HEK293 (cell line): ENCODE data around the gene KCNK15.

Source experiments
- CTCF ChIA-PET: fragments of 350-600 bp; formaldehyde crosslinking; extraction: SDS; loops from one replicate; lab custom pipeline; 2021; ENCODE audit warnings: antibody characterized with exemption; lab: Yijun Ruan, JAX
- POLR2A ChIA-PET: fragments of 300-600 bp; formaldehyde crosslinking; extraction: SDS; loops from one replicate; lab custom pipeline; 2020; ENCODE audit warnings: antibody characterized with exemption, inconsistent platforms; lab: Yijun Ruan, JAX
- H3K27ac ChIP-seq: fragments of 200-500 bp; sonication (Bioruptor generic); 2 replicates; pipeline ENCODE4 v1.5.1; 2014; ENCODE audit warnings: low read depth, low read length, control low read depth, inconsistent platforms; ENCODE audit errors: extremely low read depth
- H3K36me3 ChIP-seq, 2 experiments: fragments of 200-500 bp in 1 of 2; sonication (Bioruptor generic) in 1 of 2; 1 replicate in 1 of 2; 2 replicates in 1 of 2; pipeline ENCODE4 v1.5.1; 2014 to 2017; ENCODE audit warnings: inconsistent platforms in 2 of 2, low read length in 2 of 2; ENCODE audit not compliant: control insufficient read depth in 2 of 2, insufficient read depth in 1 of 2
- H3K4me1 ChIP-seq: fragments of 200-500 bp; sonication (Bioruptor generic); 2 replicates; pipeline ENCODE4 v1.5.1; 2014; ENCODE audit warnings: mild to moderate bottlenecking, low read length, inconsistent platforms; ENCODE audit not compliant: control insufficient read depth, insufficient read depth
- H3K4me3 ChIP-seq: 2 replicates; pipeline ENCODE4 v1.5.1; 2011; ENCODE audit warnings: low read depth, mild to moderate bottlenecking, control low read depth, low read length, moderate library complexity
- H3K9me3 ChIP-seq: fragments of 200-500 bp; sonication (Bioruptor generic); 2 replicates; pipeline ENCODE4 v1.5.1; 2014; ENCODE audit warnings: low read depth, low read length, inconsistent platforms; ENCODE audit not compliant: control insufficient read depth, insufficient read depth
- SP2 ChIP-seq: fragments of 450-650 bp; formaldehyde crosslinking; IDR thresholded peaks from 2 replicates; pipeline ENCODE4 v1.5.1; 2016; ENCODE audit warnings: missing biosample characterization, missing genetic modification characterization
- ZBTB17 ChIP-seq: fragments of 450-650 bp; formaldehyde crosslinking; IDR thresholded peaks from 2 replicates; pipeline ENCODE4 v1.5.1; 2016; ENCODE audit warnings: missing biosample characterization, missing genetic modification characterization
- ZNF394 ChIP-seq: fragments of 450-650 bp; formaldehyde crosslinking; IDR thresholded peaks from 2 replicates; pipeline ENCODE4 v1.5.1; 2016; ENCODE audit warnings: missing biosample characterization, missing genetic modification characterization, mild to moderate bottlenecking, moderate library complexity, borderline replicate concordance
- ZNF433 ChIP-seq: fragments of 450-650 bp; formaldehyde crosslinking; IDR thresholded peaks from 2 replicates; pipeline ENCODE4 v1.5.1; 2016; ENCODE audit warnings: missing biosample characterization, missing genetic modification characterization, low read depth
- ZNF660 ChIP-seq: fragments of 450-650 bp; IDR thresholded peaks from 2 replicates; pipeline ENCODE4 v1.5.1; 2018; ENCODE audit warnings: missing biosample characterization, mild to moderate bottlenecking, missing genetic modification characterization
- ZNF76 ChIP-seq: fragments of 450-650 bp; formaldehyde crosslinking; IDR thresholded peaks from 2 replicates; pipeline ENCODE4; 2016; ENCODE audit warnings: low read depth, missing biosample characterization, missing genetic modification characterization, borderline replicate concordance
- TF ChIP-seq, protein P1 (sequence below): fragments of 450-650 bp; formaldehyde crosslinking; IDR thresholded peaks from 2 replicates; pipeline ENCODE4 v1.5.1; 2016; ENCODE audit warnings: missing biosample characterization, missing genetic modification characterization
- TF ChIP-seq, protein P2 (sequence below): fragments of 450-650 bp; formaldehyde crosslinking; conservative IDR thresholded peaks from 2 replicates; pipeline ENCODE4 v1.5.1; 2016; ENCODE audit warnings: low read depth, missing biosample characterization, missing genetic modification characterization
- TF ChIP-seq, protein P3 (sequence below): fragments of 450-650 bp; formaldehyde crosslinking; IDR thresholded peaks from 2 replicates; pipeline ENCODE4 v1.5.1; 2017; ENCODE audit warnings: missing biosample characterization, missing genetic modification characterization
- TF ChIP-seq, protein P4 (sequence below): fragments of 450-650 bp; IDR thresholded peaks from 2 replicates; pipeline ENCODE4 v1.5.1; 2018; ENCODE audit warnings: missing biosample characterization, missing genetic modification characterization
- TF ChIP-seq, protein P5 (sequence below): fragments of 450-650 bp; formaldehyde crosslinking; IDR thresholded peaks from 2 replicates; pipeline ENCODE4 v1.5.1; 2016; ENCODE audit warnings: missing biosample characterization, missing genetic modification characterization

Gene KCNK15

GRCh38 chr20:44736170-44737021, 9.3 kb upstream of the KCNK15 start (continued):
- TF ChIP-seq ZNF433 (no peak), ZBTB17 (tag by site-specific recombination) (peak; percentile 100), ZNF76 (tag by site-specific recombination) (0 out of 2 replicates have a peak, but pooled peaks have one; percentile 56), SP2 (peak; percentile 56)
- TF ChIP-seq, protein P1, sequence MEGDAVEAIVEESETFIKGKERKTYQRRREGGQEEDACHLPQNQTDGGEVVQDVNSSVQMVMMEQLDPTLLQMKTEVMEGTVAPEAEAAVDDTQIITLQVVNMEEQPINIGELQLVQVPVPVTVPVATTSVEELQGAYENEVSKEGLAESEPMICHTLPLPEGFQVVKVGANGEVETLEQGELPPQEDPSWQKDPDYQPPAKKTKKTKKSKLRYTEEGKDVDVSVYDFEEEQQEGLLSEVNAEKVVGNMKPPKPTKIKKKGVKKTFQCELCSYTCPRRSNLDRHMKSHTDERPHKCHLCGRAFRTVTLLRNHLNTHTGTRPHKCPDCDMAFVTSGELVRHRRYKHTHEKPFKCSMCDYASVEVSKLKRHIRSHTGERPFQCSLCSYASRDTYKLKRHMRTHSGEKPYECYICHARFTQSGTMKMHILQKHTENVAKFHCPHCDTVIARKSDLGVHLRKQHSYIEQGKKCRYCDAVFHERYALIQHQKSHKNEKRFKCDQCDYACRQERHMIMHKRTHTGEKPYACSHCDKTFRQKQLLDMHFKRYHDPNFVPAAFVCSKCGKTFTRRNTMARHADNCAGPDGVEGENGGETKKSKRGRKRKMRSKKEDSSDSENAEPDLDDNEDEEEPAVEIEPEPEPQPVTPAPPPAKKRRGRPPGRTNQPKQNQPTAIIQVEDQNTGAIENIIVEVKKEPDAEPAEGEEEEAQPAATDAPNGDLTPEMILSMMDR (tag by site-specific recombination) = 0 out of 2 replicates have a peak, but pooled peaks have one; percentile 12
- TF ChIP-seq, protein P2, sequence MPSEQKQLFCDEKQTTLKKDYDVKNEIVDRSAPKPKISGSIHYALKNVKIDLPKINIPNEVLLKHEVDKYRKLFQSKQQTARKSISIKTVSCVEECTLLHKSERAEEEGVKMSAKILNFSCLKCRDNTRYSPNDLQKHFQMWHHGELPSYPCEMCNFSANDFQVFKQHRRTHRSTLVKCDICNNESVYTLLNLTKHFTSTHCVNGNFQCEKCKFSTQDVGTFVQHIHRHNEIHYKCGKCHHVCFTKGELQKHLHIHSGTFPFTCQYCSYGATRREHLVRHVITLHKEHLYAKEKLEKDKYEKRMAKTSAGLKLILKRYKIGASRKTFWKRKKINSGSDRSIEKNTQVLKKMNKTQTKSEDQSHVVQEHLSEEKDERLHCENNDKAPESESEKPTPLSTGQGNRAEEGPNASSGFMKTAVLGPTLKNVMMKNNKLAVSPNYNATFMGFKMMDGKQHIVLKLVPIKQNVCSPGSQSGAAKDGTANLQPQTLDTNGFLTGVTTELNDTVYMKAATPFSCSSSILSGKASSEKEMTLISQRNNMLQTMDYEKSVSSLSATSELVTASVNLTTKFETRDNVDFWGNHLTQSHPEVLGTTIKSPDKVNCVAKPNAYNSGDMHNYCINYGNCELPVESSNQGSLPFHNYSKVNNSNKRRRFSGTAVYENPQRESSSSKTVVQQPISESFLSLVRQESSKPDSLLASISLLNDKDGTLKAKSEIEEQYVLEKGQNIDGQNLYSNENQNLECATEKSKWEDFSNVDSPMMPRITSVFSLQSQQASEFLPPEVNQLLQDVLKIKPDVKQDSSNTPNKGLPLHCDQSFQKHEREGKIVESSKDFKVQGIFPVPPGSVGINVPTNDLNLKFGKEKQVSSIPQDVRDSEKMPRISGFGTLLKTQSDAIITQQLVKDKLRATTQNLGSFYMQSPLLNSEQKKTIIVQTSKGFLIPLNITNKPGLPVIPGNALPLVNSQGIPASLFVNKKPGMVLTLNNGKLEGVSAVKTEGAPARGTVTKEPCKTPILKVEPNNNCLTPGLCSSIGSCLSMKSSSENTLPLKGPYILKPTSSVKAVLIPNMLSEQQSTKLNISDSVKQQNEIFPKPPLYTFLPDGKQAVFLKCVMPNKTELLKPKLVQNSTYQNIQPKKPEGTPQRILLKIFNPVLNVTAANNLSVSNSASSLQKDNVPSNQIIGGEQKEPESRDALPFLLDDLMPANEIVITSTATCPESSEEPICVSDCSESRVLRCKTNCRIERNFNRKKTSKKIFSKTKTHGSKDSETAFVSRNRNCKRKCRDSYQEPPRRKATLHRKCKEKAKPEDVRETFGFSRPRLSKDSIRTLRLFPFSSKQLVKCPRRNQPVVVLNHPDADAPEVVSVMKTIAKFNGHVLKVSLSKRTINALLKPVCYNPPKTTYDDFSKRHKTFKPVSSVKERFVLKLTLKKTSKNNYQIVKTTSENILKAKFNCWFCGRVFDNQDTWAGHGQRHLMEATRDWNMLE (tag by site-specific recombination) = 0 out of 2 replicates have a peak, but pooled peaks have one; percentile 40
- TF ChIP-seq, protein P3, sequence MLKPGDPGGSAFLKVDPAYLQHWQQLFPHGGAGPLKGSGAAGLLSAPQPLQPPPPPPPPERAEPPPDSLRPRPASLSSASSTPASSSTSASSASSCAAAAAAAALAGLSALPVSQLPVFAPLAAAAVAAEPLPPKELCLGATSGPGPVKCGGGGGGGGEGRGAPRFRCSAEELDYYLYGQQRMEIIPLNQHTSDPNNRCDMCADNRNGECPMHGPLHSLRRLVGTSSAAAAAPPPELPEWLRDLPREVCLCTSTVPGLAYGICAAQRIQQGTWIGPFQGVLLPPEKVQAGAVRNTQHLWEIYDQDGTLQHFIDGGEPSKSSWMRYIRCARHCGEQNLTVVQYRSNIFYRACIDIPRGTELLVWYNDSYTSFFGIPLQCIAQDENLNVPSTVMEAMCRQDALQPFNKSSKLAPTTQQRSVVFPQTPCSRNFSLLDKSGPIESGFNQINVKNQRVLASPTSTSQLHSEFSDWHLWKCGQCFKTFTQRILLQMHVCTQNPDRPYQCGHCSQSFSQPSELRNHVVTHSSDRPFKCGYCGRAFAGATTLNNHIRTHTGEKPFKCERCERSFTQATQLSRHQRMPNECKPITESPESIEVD (tag by site-specific recombination) = no peak

DNA sequence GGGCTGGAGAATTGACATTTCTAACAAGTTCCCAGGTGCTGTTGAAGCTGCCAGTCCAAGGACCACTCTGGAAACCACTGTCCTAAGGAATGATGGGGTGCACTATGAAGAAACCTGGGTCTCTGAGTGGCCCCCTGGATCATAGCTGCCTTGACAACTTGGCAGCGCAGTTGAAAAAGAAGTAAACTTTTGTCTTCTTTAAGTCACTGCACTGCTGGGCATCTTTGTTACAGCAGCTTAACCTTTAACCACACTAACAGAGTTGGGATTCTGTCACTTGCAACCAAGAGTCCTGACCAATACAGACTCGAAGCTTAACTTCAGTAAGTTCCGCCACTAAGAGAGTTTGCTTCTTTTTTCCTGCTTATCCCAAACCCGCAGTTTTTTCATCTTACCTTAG, 8.5 kb upstream of the KCNK15 start:
- TF ChIP-seq, protein P4, sequence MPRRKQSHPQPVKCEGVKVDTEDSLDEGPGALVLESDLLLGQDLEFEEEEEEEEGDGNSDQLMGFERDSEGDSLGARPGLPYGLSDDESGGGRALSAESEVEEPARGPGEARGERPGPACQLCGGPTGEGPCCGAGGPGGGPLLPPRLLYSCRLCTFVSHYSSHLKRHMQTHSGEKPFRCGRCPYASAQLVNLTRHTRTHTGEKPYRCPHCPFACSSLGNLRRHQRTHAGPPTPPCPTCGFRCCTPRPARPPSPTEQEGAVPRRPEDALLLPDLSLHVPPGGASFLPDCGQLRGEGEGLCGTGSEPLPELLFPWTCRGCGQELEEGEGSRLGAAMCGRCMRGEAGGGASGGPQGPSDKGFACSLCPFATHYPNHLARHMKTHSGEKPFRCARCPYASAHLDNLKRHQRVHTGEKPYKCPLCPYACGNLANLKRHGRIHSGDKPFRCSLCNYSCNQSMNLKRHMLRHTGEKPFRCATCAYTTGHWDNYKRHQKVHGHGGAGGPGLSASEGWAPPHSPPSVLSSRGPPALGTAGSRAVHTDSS (tag by site-specific recombination) = no peak
- TF ChIP-seq ZNF660 (no peak), ZNF394 (tag by site-specific recombination) (no peak)
- TF ChIP-seq, protein P2 (tag by site-specific recombination) = no peak
- TF ChIP-seq, protein P5, sequence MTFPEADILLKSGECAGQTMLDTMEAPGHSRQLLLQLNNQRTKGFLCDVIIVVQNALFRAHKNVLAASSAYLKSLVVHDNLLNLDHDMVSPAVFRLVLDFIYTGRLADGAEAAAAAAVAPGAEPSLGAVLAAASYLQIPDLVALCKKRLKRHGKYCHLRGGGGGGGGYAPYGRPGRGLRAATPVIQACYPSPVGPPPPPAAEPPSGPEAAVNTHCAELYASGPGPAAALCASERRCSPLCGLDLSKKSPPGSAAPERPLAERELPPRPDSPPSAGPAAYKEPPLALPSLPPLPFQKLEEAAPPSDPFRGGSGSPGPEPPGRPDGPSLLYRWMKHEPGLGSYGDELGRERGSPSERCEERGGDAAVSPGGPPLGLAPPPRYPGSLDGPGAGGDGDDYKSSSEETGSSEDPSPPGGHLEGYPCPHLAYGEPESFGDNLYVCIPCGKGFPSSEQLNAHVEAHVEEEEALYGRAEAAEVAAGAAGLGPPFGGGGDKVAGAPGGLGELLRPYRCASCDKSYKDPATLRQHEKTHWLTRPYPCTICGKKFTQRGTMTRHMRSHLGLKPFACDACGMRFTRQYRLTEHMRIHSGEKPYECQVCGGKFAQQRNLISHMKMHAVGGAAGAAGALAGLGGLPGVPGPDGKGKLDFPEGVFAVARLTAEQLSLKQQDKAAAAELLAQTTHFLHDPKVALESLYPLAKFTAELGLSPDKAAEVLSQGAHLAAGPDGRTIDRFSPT (tag by site-specific recombination) = no peak
- H3K9me3 ChIP-seq = no peaks in the 10 kb centered on the region
- H3K36me3 ChIP-seq = no peaks in the 10 kb centered on the region
- ChIA-PET POLR2A (no interaction called here), CTCF (interaction anchor here (0.8 to 3.6 kb wide), 4 partner anchors 10 to 130 kb away, joined by 5 to 21 read pairs (median 8); no protein-coding TSS in a partner anchor)
- no peaks in the 10 kb centered on the region for H3K4me1 ChIP-seq
- H3K4me3 ChIP-seq = no peak overlapping the region
- no peak overlapping the region for H3K27ac ChIP-seq
